SU-DHL-6 (cell line): ENCODE data around the gene LITAFD.

Experiments
- CTCF ChIP-seq: fragments of 200-600 bp; sonication (generic); IDR thresholded peaks from one replicate; pipeline ENCODE4 v1.5.1; 2017; ENCODE audit warnings: antibody characterized with exemption, mild to moderate bottlenecking, low read length, moderate library complexity; ENCODE audit not compliant: insufficient read depth, poor library complexity, severe bottlenecking
- EZH2phosphoT487 ChIP-seq: fragments of 200-600 bp; sonication (generic), shearing (Covaris generic); conservative IDR thresholded peaks from 2 replicates; pipeline ENCODE4 v1.6.1; 2018; ENCODE audit warnings: mild to moderate bottlenecking, antibody characterized with exemption, low read length, moderate library complexity, mixed read lengths

- TF ChIP-seq CTCF = no peak
- no peak for TF ChIP-seq EZH2phosphoT487
Observed at GRCh38 chr16:8889893-8890548, 7.9 kb downstream of the LITAFD start.
